Measurements from ENCODE around the gene PRPSAP1.

The PRPSAP1 gene

DNA sequence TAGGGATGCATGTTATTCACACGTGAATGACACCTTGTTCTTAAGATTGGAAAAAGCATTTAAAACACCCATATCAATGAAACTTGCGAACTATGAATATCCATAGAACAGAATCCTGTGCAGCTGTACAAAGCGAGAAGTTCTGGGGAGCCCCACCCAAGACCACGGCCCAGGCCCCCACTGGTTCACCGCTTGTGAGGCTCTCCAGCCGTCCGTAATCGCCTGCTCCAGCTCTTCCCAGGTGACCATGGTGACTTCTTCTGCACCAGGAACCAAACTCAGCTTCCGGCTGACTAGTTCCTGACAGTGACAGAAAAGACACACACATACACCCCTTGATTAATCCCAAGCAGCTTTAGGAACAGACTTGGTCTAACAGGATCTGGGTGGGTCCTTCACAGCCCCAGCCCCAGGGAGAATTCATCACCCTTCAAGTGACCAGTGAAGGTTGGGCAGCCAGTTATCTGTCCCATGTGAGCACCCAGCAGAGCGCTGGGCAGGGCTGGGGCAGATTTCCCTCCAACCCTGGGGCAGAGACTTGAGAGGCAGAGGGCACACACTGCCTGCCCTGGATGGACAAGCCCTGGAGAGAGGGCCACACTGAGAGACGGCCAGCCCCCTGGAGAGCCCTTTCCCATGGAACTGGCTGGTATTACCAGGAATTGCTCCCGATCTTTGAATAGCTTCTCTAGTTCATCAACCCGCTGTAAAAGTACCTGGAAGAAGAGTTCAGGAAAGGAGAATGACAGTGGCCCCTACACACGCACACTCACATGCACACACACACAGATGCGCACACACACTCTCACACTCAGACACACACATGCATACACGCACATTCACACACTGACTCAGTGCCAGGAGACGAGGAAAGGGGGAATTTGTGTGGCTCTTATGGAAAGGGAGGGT lies 49.2 kb downstream of the PRPSAP1 start:
- no peak overlapping the region for H3K4me2 ChIP-seq
- peaks cover 5 to 22% (median 16%) of the 10 kb centered on the region in 11 experiments; a peak in 16 of 22 replicates for H3K36me3 ChIP-seq
- H3K4me1 ChIP-seq, result peaks cover 0 to 6% (median 2%) of the 10 kb centered on the region in 10 experiments; a peak in 8 of 20 replicates
- no peaks in the 10 kb centered on the region for H4K20me1 ChIP-seq
- no peak overlapping the region for H3K27ac ChIP-seq
- H3K27me3 ChIP-seq, result no peaks in the 10 kb centered on the region
- no peak overlapping the region for H3K4me3 ChIP-seq
- no peaks in the 10 kb centered on the region for H3K9me3 ChIP-seq (replicated peaks in 1 of 11)
- TF ChIP-seq Cebpa-rat (IDR thresholded peaks at IDR 0.05), result no peak
- H3K9ac ChIP-seq, result no peak overlapping the region

DNA sequence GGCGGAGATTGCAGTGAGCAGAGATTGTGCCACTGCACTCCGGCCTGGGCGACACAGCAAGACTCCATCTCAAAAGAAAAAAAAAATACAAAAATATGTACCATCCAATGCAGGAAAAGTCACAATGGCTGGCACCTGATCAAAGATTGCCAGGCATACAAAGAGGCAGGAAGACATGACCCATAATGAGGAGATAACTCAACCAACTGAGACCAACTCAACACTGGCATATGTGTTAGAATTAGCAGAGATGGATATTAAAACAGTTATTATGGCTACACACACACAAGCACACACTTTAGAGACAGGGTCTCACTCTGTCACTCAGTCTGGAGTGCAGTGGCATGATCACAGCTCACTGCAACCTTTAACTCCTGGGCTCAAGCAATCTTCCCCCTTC lies 56.3 kb downstream of the PRPSAP1 start:
- no peaks in the 10 kb centered on the region for H3K27me3 ChIP-seq
- no peak for TF ChIP-seq Cebpa-rat (IDR thresholded peaks at IDR 0.05)
- H4K20me1 ChIP-seq, result no peaks in the 10 kb centered on the region

DNA sequence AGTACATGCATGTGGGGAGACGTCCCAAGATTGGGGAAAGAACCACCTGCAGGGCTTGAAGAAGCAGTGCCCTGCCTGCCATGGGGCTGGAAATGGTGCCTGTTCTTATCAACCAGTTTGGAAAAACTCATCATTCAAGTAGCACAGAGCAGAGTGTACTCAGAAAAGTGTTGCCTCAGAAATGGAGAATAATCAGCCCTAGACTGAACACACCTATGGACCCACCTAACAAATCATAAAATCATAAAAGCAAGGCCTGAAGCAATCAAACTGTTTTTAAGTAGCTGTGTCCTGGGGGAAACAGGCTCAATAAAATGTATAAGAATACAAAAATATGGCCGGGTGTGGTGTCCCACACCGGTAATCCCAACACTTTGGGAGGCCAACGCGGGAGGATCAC lies 56.8 kb downstream of the PRPSAP1 start:
- Histone ChIP-seq H4K20me1 (no peaks in the 10 kb centered on the region), H3K36me3 (peaks cover 0 to 15% (median 6%) of the 10 kb centered on the region in 11 experiments; a peak in 9 of 22 replicates), H3K4me2 (no peak overlapping the region), H3K9ac (no peak overlapping the region), H3K27ac (no peak overlapping the region), H3K9me3 (replicated peaks in 1 of 11) (no peaks in the 10 kb centered on the region), H3K4me1 (peaks cover 0 to 6% (median 0%) of the 10 kb centered on the region in 10 experiments; a peak in 4 of 20 replicates), H3K27me3 (no peaks in the 10 kb centered on the region), H3K4me3 (no peak overlapping the region)
- TF ChIP-seq Cebpa-rat (IDR thresholded peaks at IDR 0.05), result no peak

More for the DNA sequence above, 56.3 kb downstream of the PRPSAP1 start:
- Histone ChIP-seq H3K4me2 (no peak overlapping the region), H3K4me1 (peaks cover 0 to 6% (median 0%) of the 10 kb centered on the region in 10 experiments; a peak in 4 of 20 replicates), H3K9ac (0 out of 22 replicates have a peak overlapping the region, but pooled peaks of 2 of the 11 experiments have one; percentile 9 to 18), H3K27ac (no peak overlapping the region), H3K4me3 (no peak overlapping the region), H3K9me3 (replicated peaks in 1 of 11) (no peaks in the 10 kb centered on the region), H3K36me3 (peaks cover 0 to 15% (median 6%) of the 10 kb centered on the region in 11 experiments; a peak in 9 of 22 replicates)

DNA sequence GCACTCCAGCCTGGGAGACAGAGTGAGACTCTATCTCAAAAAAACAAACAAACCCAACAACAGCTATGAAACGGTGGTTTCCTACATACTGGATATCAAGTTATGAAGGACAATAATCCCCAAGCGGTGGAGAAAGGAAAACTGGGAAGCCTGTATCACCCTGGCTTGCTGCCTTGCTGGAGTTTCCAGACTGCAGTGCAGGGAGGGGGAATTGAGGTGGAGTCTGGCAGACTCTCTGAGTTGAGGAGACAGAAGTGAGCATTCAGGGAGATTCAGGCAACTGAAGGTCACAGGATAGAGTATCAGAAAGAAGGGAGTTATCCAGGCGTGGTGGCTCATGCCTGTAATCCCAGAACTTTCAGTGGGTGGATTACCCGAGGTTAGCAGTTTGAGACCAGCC lies 57.5 kb downstream of the PRPSAP1 start:
- Histone ChIP-seq H3K4me2 (no peak overlapping the region), H3K36me3 (peaks cover 0 to 22% (median 6%) of the 10 kb centered on the region in 11 experiments; a peak in 9 of 22 replicates), H3K4me1 (peaks cover 0 to 6% (median 0%) of the 10 kb centered on the region in 10 experiments; a peak in 4 of 20 replicates), H4K20me1 (no peaks in the 10 kb centered on the region), H3K27me3 (no peaks in the 10 kb centered on the region), H3K27ac (no peak overlapping the region), H3K9me3 (replicated peaks in 1 of 11) (no peaks in the 10 kb centered on the region), H3K4me3 (no peak overlapping the region), H3K9ac (no peak overlapping the region)
- no peak for TF ChIP-seq Cebpa-rat (IDR thresholded peaks at IDR 0.05)

DNA sequence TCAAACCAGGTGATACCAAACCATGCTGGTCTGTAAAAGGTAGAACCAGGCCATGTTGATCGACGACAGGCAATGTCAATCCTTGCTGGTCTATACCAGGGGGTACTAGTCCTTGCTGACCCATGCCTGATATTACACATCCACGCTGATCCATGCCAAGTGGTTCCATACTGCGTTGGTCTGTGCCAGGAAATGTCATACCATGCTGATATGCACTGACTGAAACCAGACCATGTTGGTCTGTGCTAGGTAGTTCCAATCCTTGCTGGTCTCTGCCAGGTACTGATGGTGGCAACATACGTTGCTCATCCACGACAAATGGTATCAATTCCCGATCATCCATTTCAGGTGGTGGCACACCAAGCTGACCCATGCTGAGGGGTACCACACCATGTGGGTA lies 60.6 kb downstream of the PRPSAP1 start:
- H3K27me3 ChIP-seq, result no peaks in the 10 kb centered on the region
- no peak overlapping the region for H3K4me2 ChIP-seq
- H3K9me3 ChIP-seq (replicated peaks in 1 of 11), result no peaks in the 10 kb centered on the region
- H3K4me1 ChIP-seq, result peaks cover 0 to 7% (median 0%) of the 10 kb centered on the region in 10 experiments; a peak in 5 of 20 replicates
- no peak overlapping the region for H3K4me3 ChIP-seq
- H3K36me3 ChIP-seq, result peaks cover 0 to 26% (median 6%) of the 10 kb centered on the region in 11 experiments; a peak in 9 of 22 replicates
- H4K20me1 ChIP-seq, result no peaks in the 10 kb centered on the region
- H3K9ac ChIP-seq, result no peak overlapping the region
- no peak overlapping the region for H3K27ac ChIP-seq
- no peak for TF ChIP-seq Cebpa-rat (IDR thresholded peaks at IDR 0.05)

DNA sequence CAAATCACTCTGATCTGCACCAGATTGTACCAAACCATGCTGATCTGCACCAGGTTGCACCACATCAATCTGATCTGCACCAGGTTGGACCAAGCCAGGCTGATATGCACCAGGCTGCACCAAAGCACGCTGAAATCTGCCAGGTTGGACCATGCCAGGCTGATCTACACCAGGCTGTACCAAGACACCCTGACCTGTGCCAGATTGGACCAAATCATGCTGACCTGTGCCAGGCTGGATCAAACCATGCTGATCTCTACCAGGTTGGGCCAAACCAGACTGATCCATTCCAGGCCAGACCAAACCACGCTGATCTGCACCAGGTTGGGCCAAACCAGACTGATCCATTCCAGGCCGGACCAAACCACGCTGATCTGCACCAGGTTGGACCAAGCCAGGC lies 61.1 kb downstream of the PRPSAP1 start:
- no peak overlapping the region for H3K27ac ChIP-seq
- H3K9me3 ChIP-seq (replicated peaks in 1 of 11), result no peaks in the 10 kb centered on the region
- H3K9ac ChIP-seq, result no peak overlapping the region
- no peaks in the 10 kb centered on the region for H4K20me1 ChIP-seq
- no peak for TF ChIP-seq Cebpa-rat (IDR thresholded peaks at IDR 0.05)
- H3K4me2 ChIP-seq, result no peak overlapping the region
- H3K4me3 ChIP-seq, result no peak overlapping the region
- H3K36me3 ChIP-seq, result peaks cover 0 to 26% (median 6%) of the 10 kb centered on the region in 11 experiments; a peak in 9 of 22 replicates
- peaks cover 0 to 7% (median 0%) of the 10 kb centered on the region in 10 experiments; a peak in 5 of 20 replicates for H3K4me1 ChIP-seq
- H3K27me3 ChIP-seq, result no peaks in the 10 kb centered on the region

DNA sequence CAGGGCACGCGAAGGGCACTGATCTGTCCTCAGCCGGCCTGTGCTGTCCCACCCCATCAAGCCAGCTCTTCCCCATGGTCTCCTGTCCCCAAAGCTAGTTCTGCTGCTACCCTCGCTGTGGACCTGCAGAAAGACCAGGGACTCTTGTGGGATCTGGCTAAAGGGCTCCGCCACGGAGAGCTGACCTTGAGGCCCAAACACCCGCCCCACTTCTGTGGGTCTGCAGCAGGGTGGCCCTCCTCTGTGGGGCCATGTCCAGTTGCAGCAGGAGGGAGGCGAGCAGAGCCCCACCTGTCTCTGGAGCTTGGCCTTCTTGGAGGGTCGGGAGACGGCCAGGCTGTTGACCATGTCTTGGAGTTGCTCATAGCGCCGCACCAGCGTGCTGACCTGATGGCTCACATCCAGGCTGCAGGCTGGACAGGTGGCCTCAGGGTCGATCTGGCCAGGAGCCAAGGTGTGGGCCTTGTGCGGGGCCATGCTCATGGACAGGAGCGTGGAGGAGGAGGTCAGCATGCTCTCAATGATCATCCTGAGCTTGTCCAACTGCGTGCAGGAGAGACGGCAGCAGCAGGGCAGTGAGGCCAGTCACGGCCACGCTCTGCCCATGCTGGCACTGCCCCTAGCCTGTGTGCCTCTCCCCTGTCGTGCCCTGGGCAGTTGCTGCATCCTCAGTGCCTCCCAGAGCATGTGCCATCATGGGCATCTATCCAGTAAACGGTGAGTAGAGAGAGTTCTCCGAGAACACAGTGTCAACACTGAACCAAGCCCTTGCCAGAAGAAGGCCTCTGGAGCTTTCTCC lies 71.9 kb downstream of the PRPSAP1 start:
- Histone ChIP-seq H3K9ac (no peak overlapping the region), H3K4me2 (no peak overlapping the region), H3K4me3 (no peak overlapping the region), H4K20me1 (no peaks in the 10 kb centered on the region), H3K36me3 (no peaks in the 10 kb centered on the region), H3K27ac (no peak overlapping the region), H3K27me3 (no peaks in the 10 kb centered on the region), H3K9me3 (replicated peaks in 1 of 11) (no peaks in the 10 kb centered on the region), H3K4me1 (peaks cover under 1 to 10% (median 6%) of the 10 kb centered on the region in 10 experiments; a peak in 13 of 20 replicates)
- no peak for TF ChIP-seq Cebpa-rat (IDR thresholded peaks at IDR 0.05)

DNA sequence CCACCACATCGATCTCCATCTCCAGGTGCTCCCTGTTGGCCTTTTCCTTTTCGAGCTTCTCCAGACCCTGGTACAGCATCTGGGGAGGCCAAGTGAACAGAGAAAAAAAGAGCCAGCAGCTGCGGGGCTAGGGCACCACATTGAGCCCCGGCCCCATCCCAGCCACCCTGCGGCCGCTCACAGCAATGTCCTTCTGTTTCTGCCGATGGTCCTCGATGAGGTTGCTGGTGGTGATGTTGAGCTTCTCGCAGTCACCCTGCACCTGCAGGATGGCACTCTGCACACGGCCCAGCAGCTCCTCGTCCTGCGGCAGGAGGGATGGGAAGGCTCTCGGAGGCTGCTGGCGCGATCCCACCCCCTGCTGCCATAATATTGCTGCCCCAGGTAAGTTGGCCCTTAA lies 73.1 kb downstream of the PRPSAP1 start:
- peaks cover 12 to 21% (median 17%) of the 10 kb centered on the region in 10 experiments; a peak in 18 of 20 replicates for H3K4me1 ChIP-seq
- H3K4me3 ChIP-seq, result no peak overlapping the region
- H3K4me2 ChIP-seq, result no peak overlapping the region
- no peaks in the 10 kb centered on the region for H3K9me3 ChIP-seq (replicated peaks in 1 of 11)
- H3K9ac ChIP-seq, result 0 out of 22 replicates have a peak overlapping the region, but pooled peaks of 1 of the 11 experiments have one; percentile 3
- H3K36me3 ChIP-seq, result no peaks in the 10 kb centered on the region
- TF ChIP-seq Cebpa-rat (IDR thresholded peaks at IDR 0.05), result no peak
- H3K27me3 ChIP-seq, result no peaks in the 10 kb centered on the region
- no peak overlapping the region for H3K27ac ChIP-seq
- H4K20me1 ChIP-seq, result no peaks in the 10 kb centered on the region
